ENCODE data around the gene SNTG2. TPM values are rescaled to one million over a fixed set of nuclear protein-coding genes. Genes with fewer than 3 reads are reported as not detected.

SNTG2 gene
- total and polyA plus RNA-seq, 2 of the 13 experiments (the other 11 are each of a cell fraction or from before 2014, with no cell fraction given) = not detected

DNA sequence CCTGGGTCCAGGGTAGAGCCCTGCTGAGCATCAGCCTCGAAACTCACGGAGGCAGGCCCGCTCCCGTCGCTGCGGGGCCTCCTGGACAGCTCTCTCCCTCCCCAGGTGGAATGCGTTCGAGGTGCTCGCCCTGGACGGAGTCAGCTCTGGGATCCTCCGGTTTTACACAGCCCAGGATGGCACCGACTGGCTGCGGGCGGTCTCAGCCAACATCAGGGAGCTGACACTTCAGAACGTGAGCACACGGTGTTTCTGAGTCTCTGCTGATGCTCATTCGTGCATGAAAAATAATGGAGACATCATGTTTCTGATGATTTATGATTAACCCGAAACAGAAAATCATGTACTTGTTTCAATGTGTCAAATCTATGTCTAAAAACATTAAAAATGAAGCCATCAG is 287.1 kb downstream of the SNTG2 start (continued):
- TF ChIP-seq, protein P1, sequence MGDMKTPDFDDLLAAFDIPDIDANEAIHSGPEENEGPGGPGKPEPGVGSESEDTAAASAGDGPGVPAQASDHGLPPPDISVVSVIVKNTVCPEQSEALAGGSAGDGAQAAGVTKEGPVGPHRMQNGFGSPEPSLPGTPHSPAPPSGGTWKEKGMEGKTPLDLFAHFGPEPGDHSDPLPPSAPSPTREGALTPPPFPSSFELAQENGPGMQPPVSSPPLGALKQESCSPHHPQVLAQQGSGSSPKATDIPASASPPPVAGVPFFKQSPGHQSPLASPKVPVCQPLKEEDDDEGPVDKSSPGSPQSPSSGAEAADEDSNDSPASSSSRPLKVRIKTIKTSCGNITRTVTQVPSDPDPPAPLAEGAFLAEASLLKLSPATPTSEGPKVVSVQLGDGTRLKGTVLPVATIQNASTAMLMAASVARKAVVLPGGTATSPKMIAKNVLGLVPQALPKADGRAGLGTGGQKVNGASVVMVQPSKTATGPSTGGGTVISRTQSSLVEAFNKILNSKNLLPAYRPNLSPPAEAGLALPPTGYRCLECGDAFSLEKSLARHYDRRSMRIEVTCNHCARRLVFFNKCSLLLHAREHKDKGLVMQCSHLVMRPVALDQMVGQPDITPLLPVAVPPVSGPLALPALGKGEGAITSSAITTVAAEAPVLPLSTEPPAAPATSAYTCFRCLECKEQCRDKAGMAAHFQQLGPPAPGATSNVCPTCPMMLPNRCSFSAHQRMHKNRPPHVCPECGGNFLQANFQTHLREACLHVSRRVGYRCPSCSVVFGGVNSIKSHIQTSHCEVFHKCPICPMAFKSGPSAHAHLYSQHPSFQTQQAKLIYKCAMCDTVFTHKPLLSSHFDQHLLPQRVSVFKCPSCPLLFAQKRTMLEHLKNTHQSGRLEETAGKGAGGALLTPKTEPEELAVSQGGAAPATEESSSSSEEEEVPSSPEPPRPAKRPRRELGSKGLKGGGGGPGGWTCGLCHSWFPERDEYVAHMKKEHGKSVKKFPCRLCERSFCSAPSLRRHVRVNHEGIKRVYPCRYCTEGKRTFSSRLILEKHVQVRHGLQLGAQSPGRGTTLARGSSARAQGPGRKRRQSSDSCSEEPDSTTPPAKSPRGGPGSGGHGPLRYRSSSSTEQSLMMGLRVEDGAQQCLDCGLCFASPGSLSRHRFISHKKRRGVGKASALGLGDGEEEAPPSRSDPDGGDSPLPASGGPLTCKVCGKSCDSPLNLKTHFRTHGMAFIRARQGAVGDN (CRISPR knock-in tag; IDR thresholded peaks at IDR 0.05) = no peak
- TF ChIP-seq, protein P2, sequence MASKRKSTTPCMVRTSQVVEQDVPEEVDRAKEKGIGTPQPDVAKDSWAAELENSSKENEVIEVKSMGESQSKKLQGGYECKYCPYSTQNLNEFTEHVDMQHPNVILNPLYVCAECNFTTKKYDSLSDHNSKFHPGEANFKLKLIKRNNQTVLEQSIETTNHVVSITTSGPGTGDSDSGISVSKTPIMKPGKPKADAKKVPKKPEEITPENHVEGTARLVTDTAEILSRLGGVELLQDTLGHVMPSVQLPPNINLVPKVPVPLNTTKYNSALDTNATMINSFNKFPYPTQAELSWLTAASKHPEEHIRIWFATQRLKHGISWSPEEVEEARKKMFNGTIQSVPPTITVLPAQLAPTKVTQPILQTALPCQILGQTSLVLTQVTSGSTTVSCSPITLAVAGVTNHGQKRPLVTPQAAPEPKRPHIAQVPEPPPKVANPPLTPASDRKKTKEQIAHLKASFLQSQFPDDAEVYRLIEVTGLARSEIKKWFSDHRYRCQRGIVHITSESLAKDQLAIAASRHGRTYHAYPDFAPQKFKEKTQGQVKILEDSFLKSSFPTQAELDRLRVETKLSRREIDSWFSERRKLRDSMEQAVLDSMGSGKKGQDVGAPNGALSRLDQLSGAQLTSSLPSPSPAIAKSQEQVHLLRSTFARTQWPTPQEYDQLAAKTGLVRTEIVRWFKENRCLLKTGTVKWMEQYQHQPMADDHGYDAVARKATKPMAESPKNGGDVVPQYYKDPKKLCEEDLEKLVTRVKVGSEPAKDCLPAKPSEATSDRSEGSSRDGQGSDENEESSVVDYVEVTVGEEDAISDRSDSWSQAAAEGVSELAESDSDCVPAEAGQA (IDR thresholded peaks at IDR 0.05; ENCODE audit: low read depth) = no peak
- TF ChIP-seq, protein P2 (CRISPR knock-in tag; IDR thresholded peaks at IDR 0.05; ENCODE audit: borderline replicate concordance) = no peak
- no peak for TF ChIP-seq NFE2L1 (CRISPR knock-in tag; IDR thresholded peaks at IDR 0.05; ENCODE audit: borderline replicate concordance)
- TF ChIP-seq, protein P3, sequence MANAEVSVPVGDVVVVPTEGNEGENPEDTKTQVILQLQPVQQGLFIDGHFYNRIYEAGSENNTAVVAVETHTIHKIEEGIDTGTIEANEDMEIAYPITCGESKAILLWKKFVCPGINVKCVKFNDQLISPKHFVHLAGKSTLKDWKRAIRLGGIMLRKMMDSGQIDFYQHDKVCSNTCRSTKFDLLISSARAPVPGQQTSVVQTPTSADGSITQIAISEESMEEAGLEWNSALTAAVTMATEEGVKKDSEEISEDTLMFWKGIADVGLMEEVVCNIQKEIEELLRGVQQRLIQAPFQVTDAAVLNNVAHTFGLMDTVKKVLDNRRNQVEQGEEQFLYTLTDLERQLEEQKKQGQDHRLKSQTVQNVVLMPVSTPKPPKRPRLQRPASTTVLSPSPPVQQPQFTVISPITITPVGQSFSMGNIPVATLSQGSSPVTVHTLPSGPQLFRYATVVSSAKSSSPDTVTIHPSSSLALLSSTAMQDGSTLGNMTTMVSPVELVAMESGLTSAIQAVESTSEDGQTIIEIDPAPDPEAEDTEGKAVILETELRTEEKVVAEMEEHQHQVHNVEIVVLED (CRISPR knock-in tag; IDR thresholded peaks at IDR 0.05; ENCODE audit: borderline replicate concordance) = no peak
